ENCODE measurements around the gene PRR15. TPM values are rescaled to one million over a fixed set of nuclear protein-coding genes. Genes with fewer than 3 reads are reported as not detected.

Gene PRR15
- total RNA-seq, 2 experiments from 2014 or later, result not detected

- POLR2A ChIA-PET, result no interaction called here
- DNase-seq (ENCODE audit: low spot score), result no peak
- intact Hi-C loops (cut with micrococcal nuclease; ENCODE audit: unreplicated experiment), result no loop called here
- H4K20me1 ChIP-seq (ENCODE audit: insufficient read depth, low read length), result no peaks in the 10 kb centered on the region
- H3K4me2 ChIP-seq (ENCODE audit: low read length), result no peak overlapping the region
- BruUV-seq (replicated peaks), result no TSS peak
- CTCF ChIA-PET (ENCODE audit: unreplicated experiment), result no interaction called here
- no peaks in the 10 kb centered on the region for H3K36me3 ChIP-seq (ENCODE audit: insufficient read depth, low read length)
- H3K4me3 ChIP-seq (ENCODE audit: low read depth, low read length, poor library complexity, severe bottlenecking), result no peak overlapping the region
- TF ChIP-seq EZH2phosphoT487 (IDR thresholded peaks at IDR 0.05; ENCODE audit: borderline replicate concordance, low read depth, low read length) (no peak), CTCF (conservative IDR thresholded peaks at IDR 0.05; ENCODE audit: low read length) (no peak)
- no peaks in the 10 kb centered on the region for H3K79me2 ChIP-seq (ENCODE audit: insufficient read depth, low read depth, low read length)
- H3K4me1 ChIP-seq (ENCODE audit: insufficient read depth, low read length, poor library complexity, severe bottlenecking), result no peaks in the 10 kb centered on the region
- H3K9me3 ChIP-seq (ENCODE audit: low read length), result no peaks in the 10 kb centered on the region
- H3K9me2 ChIP-seq (ENCODE audit: insufficient read depth, low read length), result no peaks in the 10 kb centered on the region
- no peak overlapping the region for H2AFZ ChIP-seq (ENCODE audit: low read length)
- no peak overlapping the region for H3K27ac ChIP-seq (ENCODE audit: low read depth, low read length, poor library complexity, severe bottlenecking)
These were observed 37.0 kb downstream of the PRR15 start for GRCh38 chr7:29600661-29601060.

- ChIA-PET CTCF (ENCODE audit: unreplicated experiment) (no interaction called here), POLR2A (no interaction called here)
- H3K4me1 ChIP-seq (ENCODE audit: insufficient read depth, low read length, poor library complexity, severe bottlenecking), result no peaks in the 10 kb centered on the region
- no peak for DNase-seq (ENCODE audit: low spot score)
- no peak for TF ChIP-seq EZH2phosphoT487 (IDR thresholded peaks at IDR 0.05; ENCODE audit: borderline replicate concordance, low read depth, low read length)
- no peak for TF ChIP-seq CTCF (conservative IDR thresholded peaks at IDR 0.05; ENCODE audit: low read length)
- no peak overlapping the region for H3K27ac ChIP-seq (ENCODE audit: low read depth, low read length, poor library complexity, severe bottlenecking)
- no peaks in the 10 kb centered on the region for H3K79me2 ChIP-seq (ENCODE audit: insufficient read depth, low read depth, low read length)
- BruUV-seq (replicated peaks), result no TSS peak
- H3K4me2 ChIP-seq (ENCODE audit: low read length), result no peak overlapping the region
- intact Hi-C loops (cut with micrococcal nuclease; ENCODE audit: unreplicated experiment), result no loop called here
- H3K36me3 ChIP-seq (ENCODE audit: insufficient read depth, low read length), result no peaks in the 10 kb centered on the region
- no peaks in the 10 kb centered on the region for H3K9me2 ChIP-seq (ENCODE audit: insufficient read depth, low read length)
- no peaks in the 10 kb centered on the region for H3K9me3 ChIP-seq (ENCODE audit: low read length)
- no peak overlapping the region for H3K4me3 ChIP-seq (ENCODE audit: low read depth, low read length, poor library complexity, severe bottlenecking)
- no peak overlapping the region for H2AFZ ChIP-seq (ENCODE audit: low read length)
- no peaks in the 10 kb centered on the region for H4K20me1 ChIP-seq (ENCODE audit: insufficient read depth, low read length)
These were observed 40.4 kb downstream of the PRR15 start for GRCh38 chr7:29604052-29604451.

- Histone ChIP-seq H3K9me2 (ENCODE audit: insufficient read depth, low read length) (no peaks in the 10 kb centered on the region), H2AFZ (ENCODE audit: low read length) (no peak overlapping the region), H3K27ac (ENCODE audit: low read depth, low read length, poor library complexity, severe bottlenecking) (no peak overlapping the region), H3K4me2 (ENCODE audit: low read length) (no peak overlapping the region), H3K79me2 (ENCODE audit: insufficient read depth, low read depth, low read length) (no peaks in the 10 kb centered on the region), H4K20me1 (ENCODE audit: insufficient read depth, low read length) (no peaks in the 10 kb centered on the region), H3K36me3 (ENCODE audit: insufficient read depth, low read length) (no peaks in the 10 kb centered on the region), H3K4me1 (ENCODE audit: insufficient read depth, low read length, poor library complexity, severe bottlenecking) (no peaks in the 10 kb centered on the region), H3K4me3 (ENCODE audit: low read depth, low read length, poor library complexity, severe bottlenecking) (no peak overlapping the region), H3K9me3 (ENCODE audit: low read length) (no peaks in the 10 kb centered on the region)
- no peak for TF ChIP-seq EZH2phosphoT487 (IDR thresholded peaks at IDR 0.05; ENCODE audit: borderline replicate concordance, low read depth, low read length)
- no peak for TF ChIP-seq CTCF (conservative IDR thresholded peaks at IDR 0.05; ENCODE audit: low read length)
- intact Hi-C loops (cut with micrococcal nuclease; ENCODE audit: unreplicated experiment), result no loop called here
- DNase-seq (ENCODE audit: low spot score), result no peak
- POLR2A ChIA-PET, result no interaction called here
- CTCF ChIA-PET (ENCODE audit: unreplicated experiment), result no interaction called here
- no TSS peak for BruUV-seq (replicated peaks)
These were observed 41.1 kb downstream of the PRR15 start for GRCh38 chr7:29604702-29605101.
